Renal cortex interstitium (tissue), 11 donors: ENCODE data around the gene CA5A. TPM values are rescaled to one million over a fixed set of nuclear protein-coding genes. Genes with fewer than 3 reads are reported as not detected.
A peak's percentile ranks its signal among the peaks of the same experiment; 100 is the strongest.
"Not testable (repeated sequence)": the region's sequence is repeated elsewhere in the genome, so short reads cannot be mapped to it uniquely, and the experiment has no call there.

Experiments used
- DNase-seq, 11 donors: peaks; one replicate each; pipeline ENCODE4 v3.0.0-alpha.2; 2013; ENCODE audit warnings: low read depth in 9 of 11, low spot score in 4 of 11; ENCODE audit errors: extremely low read depth in 1 of 11
- polyA plus RNA-seq, 3 donors: library from polyadenylated mRNA; unstranded; fragments of 120-200 nt; gene quantifications; one replicate each; pipeline ENCODE4 v1.2.1, GENCODE V29; 2013; ENCODE audit not compliant: insufficient read length in 3 of 3

The CA5A gene
- polyA plus RNA-seq, 3 donors, result 0.11 to 0.57 (median 0.31) TPM

DNA sequence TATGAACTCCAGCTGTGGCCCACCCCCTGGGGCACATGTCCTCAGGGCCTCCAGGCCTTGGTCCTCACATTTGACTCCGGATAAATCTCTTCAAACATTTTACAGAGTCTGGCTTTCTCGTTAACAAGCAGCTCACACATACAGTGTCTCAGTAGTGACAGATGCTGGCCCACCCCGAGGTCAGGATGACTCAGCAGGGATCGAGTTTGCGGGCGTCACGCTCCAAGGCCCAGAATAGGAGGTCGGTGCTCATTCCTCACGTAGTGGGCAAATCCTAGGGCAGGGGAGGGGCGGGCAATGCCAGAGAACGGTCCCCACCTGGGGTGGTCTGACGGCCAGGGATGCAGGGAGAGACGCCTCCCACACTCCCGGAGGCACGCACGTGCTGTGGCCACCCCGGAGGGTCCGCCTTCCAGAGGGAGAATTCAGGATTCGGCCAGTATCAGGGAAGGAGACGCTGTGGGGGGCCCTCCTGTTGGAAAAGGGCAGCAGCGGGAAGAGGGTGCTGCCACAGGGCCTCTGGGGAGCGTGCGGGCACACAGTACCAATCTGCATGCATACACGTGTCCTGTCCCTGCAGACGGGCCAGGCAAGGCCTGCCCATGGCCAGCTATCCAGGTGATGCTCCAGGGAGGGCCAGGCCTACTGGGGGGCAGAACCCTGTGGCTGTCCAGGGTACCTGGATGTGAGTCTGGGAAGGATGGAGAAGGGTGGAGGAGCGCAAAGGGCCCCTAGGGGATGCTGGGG is 75.6 kb downstream of the CA5A start:
- DNase-seq, result peak in 2 of 11 donors; percentile 42 to 64

DNA sequence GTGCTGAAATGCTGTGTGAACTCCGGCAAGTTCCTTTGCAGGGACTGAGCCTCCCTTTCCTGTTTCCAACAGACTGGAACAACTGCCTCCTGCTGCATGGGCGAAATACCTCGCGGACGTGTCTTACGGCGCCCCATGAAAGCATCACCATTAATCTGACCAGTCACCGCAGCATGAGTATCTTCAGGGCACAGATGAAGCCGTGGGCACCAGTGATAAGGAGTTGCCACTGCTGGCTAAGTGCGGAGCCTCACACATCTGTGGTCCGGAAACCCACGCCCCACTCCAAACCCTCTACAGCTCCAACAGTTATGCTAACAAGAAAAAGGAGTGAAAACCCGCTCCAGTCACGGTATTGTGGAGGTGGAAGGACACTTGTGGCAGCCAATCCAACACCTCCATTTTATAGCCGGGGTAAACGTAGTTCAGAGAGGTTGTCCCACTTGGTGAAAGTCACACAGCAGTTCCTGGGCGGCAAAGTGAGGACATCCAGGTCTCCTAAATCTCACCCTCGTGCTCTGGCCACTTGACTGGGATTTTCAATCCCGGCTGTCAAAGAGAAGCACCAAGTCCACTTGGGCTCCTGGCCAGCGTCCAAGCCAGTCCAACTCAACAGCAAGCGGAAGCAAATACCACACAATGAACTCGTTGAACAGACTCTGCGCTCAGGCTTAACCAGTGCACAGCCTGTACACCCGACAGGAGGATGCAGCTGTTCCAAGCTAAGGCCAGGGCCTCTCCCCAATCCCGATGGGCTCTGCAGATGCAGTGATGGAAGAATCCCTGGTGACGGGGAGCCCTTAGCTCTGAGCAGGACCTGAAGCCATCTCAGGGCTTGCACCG is 78.0 kb downstream of the CA5A start:
- DNase-seq, result not testable (repeated sequence)

DNA sequence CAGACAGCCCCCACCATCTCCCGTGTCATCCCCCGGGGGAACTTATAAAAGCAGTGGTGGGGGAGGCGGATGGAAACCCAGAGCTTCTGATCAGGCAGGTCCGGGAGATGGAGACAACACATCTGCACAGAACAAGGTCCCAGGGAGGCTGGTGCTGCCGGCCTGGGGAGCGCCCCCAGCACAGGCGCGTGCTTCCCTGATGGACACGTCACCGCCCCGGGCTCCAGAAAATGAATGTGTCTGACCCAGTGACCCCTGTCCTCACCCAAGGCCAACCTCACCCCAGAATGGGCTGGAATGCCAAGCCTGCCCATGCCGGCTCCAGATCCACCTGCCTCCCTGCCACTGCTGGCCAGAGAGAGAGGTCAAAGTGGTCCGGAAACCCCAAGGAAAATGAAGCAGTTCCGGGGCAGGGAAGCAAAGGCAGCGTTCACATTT is 79.5 kb downstream of the CA5A start:
- no peak for DNase-seq

DNA sequence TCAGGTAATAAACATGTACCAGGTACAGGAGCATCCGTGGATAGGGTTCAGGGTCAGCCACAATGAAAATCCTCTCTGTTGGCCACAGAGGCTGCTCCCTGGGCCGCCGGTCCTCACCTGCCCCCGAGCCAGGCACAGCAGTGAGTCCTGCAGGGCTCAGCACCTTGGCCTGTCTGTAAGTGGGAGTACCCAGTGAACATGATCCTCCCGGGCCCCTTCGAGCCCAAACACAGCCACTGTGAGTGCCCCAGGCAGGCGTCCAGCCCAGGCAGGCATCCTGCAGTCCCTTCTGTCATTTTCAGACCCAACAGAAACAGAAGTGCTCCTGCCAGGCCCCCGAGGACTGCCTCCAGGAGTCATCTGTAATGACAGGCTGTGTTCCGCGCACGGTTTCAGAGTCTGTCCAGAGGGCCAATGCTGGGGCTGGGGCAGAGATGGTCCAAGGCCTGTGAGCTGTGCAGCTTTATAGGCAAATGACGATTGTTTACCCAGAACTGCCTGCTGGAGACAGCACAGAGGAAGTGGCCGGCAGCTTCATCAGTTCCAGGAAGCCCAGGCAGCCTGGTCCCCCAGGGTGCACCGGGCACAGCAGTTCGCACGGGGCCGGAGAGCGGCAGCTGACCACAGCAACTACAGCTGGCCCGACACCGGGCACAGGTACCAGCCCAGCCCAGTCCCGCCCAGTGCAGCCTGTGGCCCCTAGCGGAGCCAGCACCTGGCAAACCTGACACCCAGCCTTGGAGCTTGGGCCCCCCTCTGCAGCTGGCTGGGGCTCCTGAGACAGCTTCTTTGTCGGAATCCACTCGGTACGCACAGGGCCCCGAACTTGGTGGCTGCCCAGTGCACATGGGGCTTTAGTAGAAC is 80.2 kb downstream of the CA5A start:
- DNase-seq, result no peak

DNA sequence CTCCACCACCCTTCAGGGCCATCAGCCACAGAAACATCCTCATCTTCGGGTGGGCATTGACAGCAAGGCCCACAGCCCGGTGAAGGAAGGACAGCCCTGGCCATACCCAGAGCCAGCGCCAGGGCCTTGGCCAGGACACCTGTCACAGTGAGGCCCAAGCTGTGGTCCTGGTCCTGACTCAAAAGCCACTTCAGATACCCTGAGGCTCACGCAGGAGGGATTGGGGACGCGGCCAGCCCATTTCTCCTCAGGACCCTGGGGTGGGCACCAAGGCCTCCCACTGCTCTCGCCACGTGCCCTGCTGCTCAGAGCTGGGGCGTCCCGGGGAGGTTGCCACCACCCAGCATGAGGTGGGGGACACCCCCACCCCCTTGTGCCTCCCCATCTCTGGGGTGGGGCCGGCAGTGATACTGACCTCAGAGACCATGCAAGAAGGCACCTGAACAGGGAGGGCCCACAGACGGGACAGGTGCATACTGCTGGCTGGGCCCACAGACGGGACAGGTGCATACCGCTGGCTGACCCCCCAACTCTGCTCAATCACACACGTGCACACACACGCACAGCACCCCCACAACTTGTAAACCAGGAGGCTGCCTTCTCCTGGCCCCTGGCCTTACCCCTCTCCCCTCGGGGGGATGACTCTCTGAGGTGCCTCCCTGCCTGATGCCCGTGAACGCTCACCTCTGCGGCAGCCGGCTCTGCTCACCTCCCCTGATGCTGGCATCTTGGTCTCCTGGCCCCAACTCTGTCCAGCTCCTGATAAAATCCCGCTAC is 81.2 kb downstream of the CA5A start:
- no peak for DNase-seq

DNA sequence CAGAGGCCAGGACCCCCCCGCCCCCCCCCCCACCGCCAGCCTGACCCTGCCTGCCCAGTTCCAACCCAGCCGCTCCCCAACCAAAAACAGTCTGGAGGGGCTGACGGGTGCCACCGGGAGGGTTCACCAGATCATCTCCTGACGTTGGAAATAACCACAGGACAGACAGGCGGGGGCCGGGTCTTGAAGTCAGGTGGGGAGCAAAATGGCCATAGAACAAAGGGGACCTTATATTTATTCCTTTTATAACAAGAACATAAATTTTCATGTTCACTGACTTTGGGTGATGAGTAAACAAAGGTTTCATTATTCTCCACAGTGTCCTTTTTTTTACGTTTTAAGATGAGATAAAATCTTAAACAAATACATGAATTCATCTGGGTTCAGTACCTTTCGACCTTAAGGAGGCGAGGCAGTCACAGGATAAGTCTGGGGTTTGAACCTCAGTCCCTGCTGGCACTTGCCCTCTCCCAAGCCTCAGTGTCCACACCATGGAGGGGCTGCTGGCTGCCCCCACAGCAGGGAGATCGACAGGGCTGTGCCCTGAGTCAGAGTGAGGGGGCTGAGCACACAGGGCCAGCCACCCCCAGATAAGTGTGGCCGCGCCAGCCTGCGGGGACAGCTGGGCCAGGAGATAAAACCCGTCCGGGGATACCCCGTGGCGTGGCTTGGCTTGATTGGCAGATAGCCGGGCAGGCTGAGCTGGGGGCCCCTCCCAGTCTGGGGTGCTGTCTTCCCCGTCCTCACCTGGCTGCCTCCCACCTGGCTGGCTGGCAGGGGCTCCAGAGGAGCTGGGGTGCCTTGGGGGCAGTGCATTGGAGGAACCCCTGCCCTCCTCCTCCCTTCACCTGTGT is 82.0 kb downstream of the CA5A start:
- no peak for DNase-seq

DNA sequence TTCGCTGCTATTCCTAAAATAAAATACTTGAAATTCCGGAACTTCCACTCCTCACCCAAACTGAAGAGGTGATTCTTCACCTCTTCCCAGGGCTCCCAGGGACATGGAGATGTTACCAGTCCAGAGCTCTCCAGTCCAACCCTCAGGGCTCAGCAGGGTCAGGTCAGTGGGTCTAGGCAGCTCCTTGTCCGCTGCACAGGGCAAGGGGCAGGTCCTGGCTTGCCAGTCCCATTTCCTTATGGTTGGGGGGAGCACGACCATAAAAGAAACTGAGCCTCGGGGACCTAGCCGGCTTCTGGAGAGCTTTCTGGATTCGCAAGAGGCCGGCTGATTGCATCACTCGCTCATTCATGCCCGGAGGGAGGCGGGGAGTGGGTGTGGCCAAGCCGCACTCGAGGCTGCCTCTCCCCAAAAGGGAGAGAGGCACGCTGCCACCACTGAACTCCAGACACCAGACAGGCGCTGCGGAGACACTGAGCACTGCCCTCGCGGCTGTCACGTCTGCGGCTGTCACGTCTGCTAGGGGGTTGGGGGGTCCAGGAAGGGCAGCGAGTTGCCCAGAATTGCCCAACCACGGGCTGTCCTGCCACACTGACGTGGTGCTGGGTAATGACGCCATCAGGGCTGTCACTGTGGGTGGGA is 82.8 kb downstream of the CA5A start:
- peak in 7 of 11 donors; percentile 54 to 69 (median 64) for DNase-seq

DNA sequence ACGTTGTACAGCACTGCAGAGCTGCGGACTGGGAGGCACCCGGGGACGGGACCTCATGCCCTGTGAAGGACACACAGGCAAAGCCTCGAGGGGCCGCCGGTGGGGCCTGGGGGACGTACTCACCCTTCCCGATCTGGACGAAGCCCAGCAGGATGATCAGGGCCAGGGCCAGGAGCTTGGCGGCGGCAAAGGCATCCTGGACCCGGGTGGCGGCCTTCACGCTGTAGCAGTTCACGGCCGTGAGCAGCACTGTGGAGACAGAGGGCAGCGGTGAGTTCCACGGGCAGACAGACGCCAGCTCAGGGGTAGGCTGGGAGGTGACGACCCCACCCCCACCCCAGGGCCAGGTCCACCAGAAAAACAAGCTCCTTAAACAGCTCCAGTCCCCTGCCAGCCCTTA is 84.7 kb downstream of the CA5A start:
- no peak for DNase-seq

DNA sequence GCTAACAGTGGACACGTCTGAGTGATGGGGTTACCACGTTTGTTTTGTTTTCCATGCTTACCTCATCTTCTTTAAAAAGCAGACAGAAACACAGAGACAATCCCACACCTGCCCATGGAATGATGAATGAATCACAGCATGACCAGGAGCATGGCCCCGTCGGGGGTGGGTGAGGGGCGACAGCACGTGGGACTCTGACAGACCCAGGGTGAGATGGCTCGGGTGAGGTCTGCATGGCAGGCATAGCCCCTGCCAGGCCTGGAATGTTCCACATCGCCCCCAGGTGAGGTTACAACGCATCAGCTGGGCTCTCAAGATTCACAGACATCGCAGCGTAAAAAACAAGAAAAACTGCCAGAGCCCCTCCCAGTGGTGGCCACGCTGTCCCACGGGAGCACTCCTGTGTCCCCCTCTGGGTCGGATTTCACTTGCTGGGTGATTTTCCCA is 85.2 kb downstream of the CA5A start:
- DNase-seq, result no peak

DNA sequence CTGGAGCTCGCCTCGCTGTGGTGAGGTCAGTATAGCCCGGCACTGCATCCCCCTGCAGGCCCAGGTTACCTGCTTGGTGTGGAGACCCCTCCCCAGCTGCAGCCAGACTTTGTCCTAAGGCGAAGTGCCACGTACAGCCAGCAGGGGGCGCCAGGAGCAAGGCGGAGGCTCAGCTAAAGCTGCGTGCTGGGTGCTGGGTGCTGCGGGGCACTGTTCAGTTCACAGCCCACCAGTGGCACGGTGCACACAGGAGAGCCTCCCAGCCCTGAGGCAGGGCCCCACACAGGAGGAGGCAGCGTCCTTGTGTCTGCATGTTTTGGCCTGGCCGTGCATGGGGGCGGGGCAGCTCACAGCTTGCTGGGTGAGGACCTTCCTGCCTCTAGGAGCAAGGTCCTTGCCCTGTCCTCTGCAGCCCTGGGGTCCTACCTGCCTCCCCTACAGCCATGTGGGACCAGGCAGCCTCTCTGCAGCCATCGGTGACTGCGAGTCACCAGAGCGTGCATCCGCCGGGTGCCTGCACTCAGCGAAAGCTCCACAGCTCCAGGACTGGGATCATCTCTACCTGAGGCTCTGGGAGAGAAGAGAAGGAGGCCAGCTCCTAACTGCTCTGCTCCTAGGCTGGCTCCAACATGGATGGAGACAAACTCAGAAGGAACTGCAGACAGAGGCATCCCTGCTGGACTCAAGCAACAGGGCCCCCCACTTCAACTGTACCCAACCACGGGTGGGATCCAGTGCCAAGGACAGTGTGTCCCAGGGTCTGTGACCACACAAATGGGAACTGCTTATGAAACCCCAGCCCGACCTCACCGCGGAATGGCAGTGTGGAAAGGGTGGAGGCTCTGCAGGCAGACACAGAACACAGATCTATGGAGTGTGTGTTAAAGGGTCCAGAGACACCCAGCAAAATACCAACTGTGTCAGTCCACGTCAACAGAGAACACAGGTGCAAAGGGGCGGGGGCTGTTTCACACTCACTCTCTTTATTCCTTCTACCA is 86.0 kb downstream of the CA5A start:
- DNase-seq, result no peak

DNA sequence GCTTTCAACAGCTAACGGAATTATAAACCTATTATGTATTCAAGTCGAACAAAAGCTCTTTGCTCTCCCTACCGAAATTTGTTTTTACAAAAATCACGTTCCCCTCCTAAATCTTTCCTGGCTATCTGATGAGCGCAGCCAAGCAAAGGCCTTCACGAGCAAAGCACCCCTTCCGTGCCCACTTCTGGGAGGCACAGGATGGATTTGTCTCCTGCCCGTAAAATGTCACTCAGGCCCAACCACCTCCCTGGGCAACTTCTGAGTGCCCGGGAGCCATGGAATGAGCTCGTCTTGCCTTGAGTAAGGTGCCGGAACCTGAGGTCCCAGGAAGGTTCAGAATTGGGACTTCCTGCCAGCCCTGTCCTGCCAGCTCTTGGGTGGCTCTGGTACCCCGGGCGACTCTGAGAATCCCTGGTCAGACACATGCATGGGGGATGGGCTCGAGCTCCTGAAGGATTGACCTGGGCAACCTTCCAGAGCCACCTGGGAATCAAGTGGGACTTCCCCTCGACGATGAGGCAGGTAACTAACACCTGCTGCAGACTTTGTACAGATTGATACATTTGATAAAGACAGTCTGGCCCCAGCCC is 86.8 kb downstream of the CA5A start:
- no peak for DNase-seq

DNA sequence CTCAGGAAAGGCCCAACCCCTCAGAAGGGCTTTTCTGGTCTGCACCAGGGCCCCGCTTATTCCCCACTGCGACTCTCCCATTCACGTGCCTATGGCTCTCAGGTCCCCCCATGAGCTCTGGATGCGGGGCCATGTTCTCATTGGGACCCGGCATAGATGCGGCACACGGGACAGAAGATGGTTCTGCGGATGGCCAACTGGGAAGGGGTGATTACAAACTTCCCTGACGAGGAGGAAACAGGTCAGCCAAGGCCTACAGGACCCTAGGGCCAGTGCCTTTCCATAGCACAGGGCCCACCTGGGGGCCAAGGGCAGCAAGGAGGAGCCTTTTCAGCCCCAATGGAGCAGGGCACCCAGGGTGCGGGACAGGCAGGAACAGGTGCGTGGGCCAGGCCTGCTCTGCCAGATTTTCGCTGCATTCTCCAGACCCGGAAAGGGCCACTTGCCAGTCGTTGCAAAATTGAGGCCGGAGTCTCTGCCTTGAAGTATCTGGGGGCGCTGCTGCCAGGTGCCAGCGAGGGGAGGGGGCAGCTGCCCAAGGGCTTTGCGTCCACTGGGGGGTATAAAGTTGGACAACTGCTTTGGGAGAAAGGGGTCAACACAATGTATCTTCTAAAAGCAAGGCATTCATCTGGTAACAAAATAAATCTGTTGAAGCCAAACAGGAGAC is 87.5 kb downstream of the CA5A start:
- no peak for DNase-seq

DNA sequence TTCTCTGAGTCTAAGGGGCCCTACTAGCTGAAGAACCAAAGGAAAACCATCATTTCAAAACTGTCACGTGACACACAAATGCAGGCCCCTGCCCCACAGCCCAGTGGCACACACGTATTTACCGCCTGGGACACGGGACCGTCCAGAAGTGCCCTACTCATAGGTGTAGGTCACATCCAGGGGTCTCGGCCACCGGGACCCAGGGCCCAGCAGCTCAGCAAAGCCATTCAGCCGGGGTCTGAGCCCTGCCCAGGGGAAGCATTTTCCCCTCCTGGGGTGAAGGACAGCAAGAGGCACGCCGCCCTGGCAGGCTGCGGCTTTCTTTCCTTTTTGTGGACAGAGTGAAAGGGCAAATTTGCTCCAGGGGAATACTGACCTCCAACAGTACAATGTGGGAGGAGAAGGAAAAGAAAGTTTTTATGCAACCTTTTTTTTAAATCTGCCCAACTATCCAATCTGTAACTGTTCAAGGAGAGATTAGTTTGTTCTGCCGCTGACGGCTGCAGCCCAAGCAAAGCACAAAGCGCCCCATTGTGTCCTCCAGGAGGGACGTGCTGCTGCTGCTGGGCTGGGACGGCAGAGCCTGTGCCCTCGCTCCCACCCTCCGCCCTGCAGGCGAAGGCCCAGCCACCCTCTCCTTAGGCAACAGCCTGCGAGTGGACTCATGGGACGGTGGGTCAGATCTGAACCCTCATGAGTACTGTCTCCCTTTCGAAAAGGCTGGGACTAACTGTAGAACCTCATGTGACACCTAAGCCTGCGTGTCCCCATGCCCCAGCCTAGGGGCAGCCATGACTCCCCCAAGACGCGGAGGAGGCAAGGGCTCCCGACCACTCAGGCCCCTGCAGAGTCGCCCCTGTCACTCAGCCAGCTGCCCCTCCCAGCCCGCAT is 88.3 kb downstream of the CA5A start:
- no peak for DNase-seq

DNA sequence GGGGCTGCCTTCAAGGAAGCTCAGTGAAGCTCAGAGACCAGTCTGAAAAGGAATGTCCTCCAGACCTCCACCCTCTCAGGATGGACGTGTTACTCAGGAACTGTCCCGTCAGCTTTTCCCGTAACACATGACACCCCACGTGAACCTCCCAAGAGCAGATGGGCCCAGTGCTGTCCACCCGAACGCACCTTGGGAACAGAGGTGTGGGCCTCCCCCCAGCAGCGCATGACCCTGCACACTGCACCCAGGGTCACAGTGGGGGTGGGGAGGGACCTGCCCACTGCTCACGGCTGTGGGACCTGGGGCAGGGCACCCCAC is 88.9 kb downstream of the CA5A start:
- no peak for DNase-seq
